Loucy (cell line): ENCODE measurements around the gene CORO1C.

Source experiments
- H2AFZ ChIP-seq: fragments of 200-600 bp; sonication (generic); 2 replicates; pipeline ENCODE4 v1.6.0; 2016; ENCODE audit warnings: antibody characterized with exemption, mild to moderate bottlenecking, low read length, moderate library complexity
- H3F3A ChIP-seq: fragments of 200-600 bp; 2 replicates; pipeline ENCODE4 v1.6.0; 2016; ENCODE audit warnings: antibody characterized with exemption, low read depth, mild to moderate bottlenecking
- H3K27me3 ChIP-seq: fragments of 200-600 bp; sonication (generic); 2 replicates; pipeline ENCODE4 v1.6.1; 2014; ENCODE audit warnings: low read length, mild to moderate bottlenecking; ENCODE audit not compliant: insufficient read depth, poor library complexity, severe bottlenecking
- H3K36me3 ChIP-seq: fragments of 200-600 bp; sonication (generic); 2 replicates; pipeline ENCODE4 v1.6.1; 2016; ENCODE audit warnings: low read length; ENCODE audit not compliant: insufficient read depth
- H3K4me1 ChIP-seq: fragments of 200-600 bp; sonication (generic); 2 replicates; pipeline ENCODE4 v1.5.1; 2014; ENCODE audit warnings: low read length, mild to moderate bottlenecking; ENCODE audit not compliant: insufficient read depth, poor library complexity, severe bottlenecking
- H3K4me2 ChIP-seq: fragments of 200-600 bp; sonication (generic); 2 replicates; pipeline ENCODE4 v1.6.0; 2014; ENCODE audit warnings: antibody characterized with exemption, low read length, low read depth, mild to moderate bottlenecking; ENCODE audit not compliant: poor library complexity, severe bottlenecking
- H3K4me3 ChIP-seq: fragments of 200-600 bp; sonication (generic); 2 replicates; pipeline ENCODE4 v1.5.1; 2014; ENCODE audit warnings: low read length, mild to moderate bottlenecking, mixed read lengths; ENCODE audit not compliant: poor library complexity, severe bottlenecking
- H3K79me2 ChIP-seq: fragments of 200-600 bp; sonication (generic); 2 replicates; pipeline ENCODE4 v1.6.1; 2014; ENCODE audit warnings: low read length; ENCODE audit not compliant: insufficient read depth
- H3K9ac ChIP-seq: fragments of 200-600 bp; sonication (generic); 2 replicates; pipeline ENCODE4 v1.6.0; 2014; ENCODE audit warnings: mild to moderate bottlenecking, low read depth, low read length, moderate library complexity; ENCODE audit not compliant: poor library complexity, severe bottlenecking
- H3K9me2 ChIP-seq: fragments of 200-600 bp; sonication (generic); replicated peaks from 2 replicates; pipeline ENCODE4 v1.6.1; 2016; ENCODE audit warnings: low read depth, low read length, mixed read lengths
- H3K9me3 ChIP-seq: fragments of 200-600 bp; sonication (generic); 2 replicates; pipeline ENCODE4 v1.6.1; 2014; ENCODE audit warnings: mild to moderate bottlenecking, antibody characterized with exemption, low read length, low read depth; ENCODE audit not compliant: insufficient read depth
- H4K20me1 ChIP-seq: fragments of 200-600 bp; sonication (generic); 2 replicates; pipeline ENCODE4 v1.6.0; 2014; ENCODE audit warnings: antibody characterized with exemption, low read length, mild to moderate bottlenecking; ENCODE audit not compliant: insufficient read depth, poor library complexity, severe bottlenecking
- EZH2phosphoT487 ChIP-seq: fragments of 200-600 bp; IDR thresholded peaks from 2 replicates; pipeline ENCODE4 v1.6.1; 2018; ENCODE audit warnings: antibody characterized with exemption, mild to moderate bottlenecking, moderate library complexity, borderline replicate concordance
- TF ChIP-seq, protein P1 (sequence below): fragments of 200-600 bp; sonication (generic); conservative IDR thresholded peaks from 2 replicates; pipeline ENCODE4 v1.5.1; 2014; ENCODE audit warnings: mild to moderate bottlenecking, antibody characterized with exemption, low read length

The CORO1C gene

DNA sequence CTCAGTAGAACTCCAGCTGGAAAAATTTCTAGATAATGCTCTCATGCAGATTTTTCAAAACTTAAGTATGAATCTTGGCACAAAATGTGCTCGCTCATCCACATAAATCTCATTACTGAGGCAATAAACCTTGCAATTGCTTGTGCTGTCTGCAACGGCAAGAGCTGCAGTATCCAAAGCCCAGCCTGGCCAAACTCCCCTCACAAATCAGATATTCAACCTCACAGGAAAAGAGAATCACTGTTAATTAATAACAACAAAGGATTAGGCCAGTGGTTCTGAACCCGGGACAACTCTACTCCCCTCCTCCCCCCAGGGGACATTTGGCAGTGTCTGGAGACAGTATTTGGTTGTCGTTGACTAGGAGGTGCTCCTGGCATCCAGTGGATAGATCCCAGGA, 19.2 kb upstream of the CORO1C start:
- H3K9ac ChIP-seq, result no peak overlapping the region
- H3K27me3 ChIP-seq, result no peaks in the 10 kb centered on the region
- no peaks in the 10 kb centered on the region for H3K36me3 ChIP-seq
- no peaks in the 10 kb centered on the region for H3K79me2 ChIP-seq
- no peak overlapping the region for H3K4me3 ChIP-seq
- no peak overlapping the region for H3K4me2 ChIP-seq
- no peaks in the 10 kb centered on the region for H3K9me3 ChIP-seq
- H3K4me1 ChIP-seq, result no peaks in the 10 kb centered on the region
- TF ChIP-seq, protein P1, sequence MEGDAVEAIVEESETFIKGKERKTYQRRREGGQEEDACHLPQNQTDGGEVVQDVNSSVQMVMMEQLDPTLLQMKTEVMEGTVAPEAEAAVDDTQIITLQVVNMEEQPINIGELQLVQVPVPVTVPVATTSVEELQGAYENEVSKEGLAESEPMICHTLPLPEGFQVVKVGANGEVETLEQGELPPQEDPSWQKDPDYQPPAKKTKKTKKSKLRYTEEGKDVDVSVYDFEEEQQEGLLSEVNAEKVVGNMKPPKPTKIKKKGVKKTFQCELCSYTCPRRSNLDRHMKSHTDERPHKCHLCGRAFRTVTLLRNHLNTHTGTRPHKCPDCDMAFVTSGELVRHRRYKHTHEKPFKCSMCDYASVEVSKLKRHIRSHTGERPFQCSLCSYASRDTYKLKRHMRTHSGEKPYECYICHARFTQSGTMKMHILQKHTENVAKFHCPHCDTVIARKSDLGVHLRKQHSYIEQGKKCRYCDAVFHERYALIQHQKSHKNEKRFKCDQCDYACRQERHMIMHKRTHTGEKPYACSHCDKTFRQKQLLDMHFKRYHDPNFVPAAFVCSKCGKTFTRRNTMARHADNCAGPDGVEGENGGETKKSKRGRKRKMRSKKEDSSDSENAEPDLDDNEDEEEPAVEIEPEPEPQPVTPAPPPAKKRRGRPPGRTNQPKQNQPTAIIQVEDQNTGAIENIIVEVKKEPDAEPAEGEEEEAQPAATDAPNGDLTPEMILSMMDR, result no peak
- TF ChIP-seq EZH2phosphoT487, result no peak
- H2AFZ ChIP-seq, result no peak overlapping the region
- H3K9me2 ChIP-seq, result no peaks in the 10 kb centered on the region
- no peaks in the 10 kb centered on the region for H3F3A ChIP-seq
- H4K20me1 ChIP-seq, result no peaks in the 10 kb centered on the region

DNA sequence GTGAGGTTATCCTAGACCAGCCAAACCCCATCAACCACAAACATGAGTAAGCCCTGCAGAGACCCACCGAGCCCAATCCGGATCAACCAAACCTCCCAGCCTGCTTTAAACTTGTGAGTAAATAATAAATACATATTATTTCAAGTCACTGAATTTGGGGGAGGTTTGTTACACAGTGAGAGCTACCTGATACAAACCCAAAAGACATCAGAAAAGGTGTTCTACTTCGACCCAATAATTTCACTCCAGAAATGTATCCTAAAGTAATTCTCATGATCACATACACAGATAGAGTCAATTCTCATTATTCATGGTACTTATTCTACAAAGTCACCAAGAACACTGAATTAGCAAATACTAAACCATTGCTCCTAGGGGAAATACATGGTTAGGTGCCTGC, 16.2 kb upstream of the CORO1C start:
- no peaks in the 10 kb centered on the region for H3F3A ChIP-seq
- H3K79me2 ChIP-seq, result no peaks in the 10 kb centered on the region
- H3K4me1 ChIP-seq, result no peaks in the 10 kb centered on the region
- H3K36me3 ChIP-seq, result no peaks in the 10 kb centered on the region
- no peaks in the 10 kb centered on the region for H4K20me1 ChIP-seq
- H3K9ac ChIP-seq, result no peak overlapping the region
- no peaks in the 10 kb centered on the region for H3K9me3 ChIP-seq
- TF ChIP-seq EZH2phosphoT487, result no peak
- TF ChIP-seq, protein P1, result no peak
- no peaks in the 10 kb centered on the region for H3K27me3 ChIP-seq
- no peak overlapping the region for H3K4me2 ChIP-seq
- H2AFZ ChIP-seq, result no peak overlapping the region
- H3K4me3 ChIP-seq, result no peak overlapping the region
- no peaks in the 10 kb centered on the region for H3K9me2 ChIP-seq

DNA sequence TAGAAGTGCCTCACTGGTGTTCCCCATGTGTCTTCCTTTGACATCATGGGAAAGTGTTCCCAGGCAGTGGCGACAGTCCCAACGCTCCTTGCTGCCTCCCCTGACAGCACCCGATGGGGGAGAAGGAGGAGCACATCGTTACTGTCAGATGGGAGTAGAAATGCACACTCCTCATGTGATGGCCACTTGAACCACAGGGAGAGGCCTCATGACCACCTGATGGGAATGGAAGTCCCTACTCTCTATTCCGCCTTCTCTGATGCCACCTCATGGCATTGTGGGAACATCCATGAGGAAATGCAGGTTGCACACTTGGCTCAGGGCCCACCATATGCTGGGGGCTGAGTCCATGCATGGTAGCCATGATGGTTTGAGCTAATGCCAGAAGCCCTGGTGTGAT, 14.3 kb upstream of the CORO1C start:
- Histone ChIP-seq H3K27me3 (no peaks in the 10 kb centered on the region), H3K4me1 (no peaks in the 10 kb centered on the region), H3K4me2 (no peak overlapping the region), H2AFZ (no peak overlapping the region), H3K9me2 (no peaks in the 10 kb centered on the region), H3K4me3 (no peak overlapping the region), H3K9me3 (no peaks in the 10 kb centered on the region), H4K20me1 (no peaks in the 10 kb centered on the region), H3K9ac (no peak overlapping the region), H3F3A (no peaks in the 10 kb centered on the region), H3K79me2 (no peaks in the 10 kb centered on the region), H3K36me3 (no peaks in the 10 kb centered on the region)
- TF ChIP-seq, protein P1, result no peak
- no peak for TF ChIP-seq EZH2phosphoT487
